IPS-11a (cell line): ENCODE data around the gene WSCD2.

Experiments
- H3K4me3 ChIP-seq: one replicate; pipeline ENCODE4 v1.5.1; 2013; ENCODE audit warnings: low read depth, low read length, control low read depth

Gene WSCD2

GRCh38 chr12:108106599-108106998, 22.5 kb upstream of the WSCD2 start:
- no peak overlapping the region for H3K4me3 ChIP-seq

GRCh38 chr12:108107293-108107692, 21.8 kb upstream of the WSCD2 start:
- H3K4me3 ChIP-seq = no peak overlapping the region

GRCh38 chr12:108109504-108109903, 19.6 kb upstream of the WSCD2 start:
- no peak overlapping the region for H3K4me3 ChIP-seq

GRCh38 chr12:108109954-108110353, 19.1 kb upstream of the WSCD2 start:
- H3K4me3 ChIP-seq = no peak overlapping the region

GRCh38 chr12:108110844-108111243, 18.2 kb upstream of the WSCD2 start:
- H3K4me3 ChIP-seq = no peak overlapping the region

- H3K4me3 ChIP-seq = no peak overlapping the region
Observed at GRCh38 chr12:108112832-108113556, 16.1 kb upstream of the WSCD2 start.

GRCh38 chr12:108115123-108116121, 13.7 kb upstream of the WSCD2 start:
- no peak overlapping the region for H3K4me3 ChIP-seq

- H3K4me3 ChIP-seq = no peak overlapping the region
Observed at GRCh38 chr12:108116254-108116653, 12.8 kb upstream of the WSCD2 start.

GRCh38 chr12:108116699-108117098, 12.4 kb upstream of the WSCD2 start:
- H3K4me3 ChIP-seq = no peak overlapping the region

- H3K4me3 ChIP-seq = no peak overlapping the region
Observed at GRCh38 chr12:108117163-108117849, 11.8 kb upstream of the WSCD2 start.

GRCh38 chr12:108117902-108118301, 11.2 kb upstream of the WSCD2 start:
- no peak overlapping the region for H3K4me3 ChIP-seq

- H3K4me3 ChIP-seq = no peak overlapping the region
Observed at GRCh38 chr12:108119126-108119973, 9.7 kb upstream of the WSCD2 start.

- no peak overlapping the region for H3K4me3 ChIP-seq
Observed at GRCh38 chr12:108119974-108120862, 8.9 kb upstream of the WSCD2 start.

- H3K4me3 ChIP-seq = no peak overlapping the region
Observed at GRCh38 chr12:108120863-108121165, 8.3 kb upstream of the WSCD2 start.

- no peak overlapping the region for H3K4me3 ChIP-seq
Observed at GRCh38 chr12:108121320-108121719, 7.8 kb upstream of the WSCD2 start.

- no peak overlapping the region for H3K4me3 ChIP-seq
Observed at GRCh38 chr12:108121728-108122471, 7.2 kb upstream of the WSCD2 start.

- no peak overlapping the region for H3K4me3 ChIP-seq
Observed at GRCh38 chr12:108122644-108123043, 6.4 kb upstream of the WSCD2 start.

- H3K4me3 ChIP-seq = no peak overlapping the region
Observed at GRCh38 chr12:108123402-108123801, 5.7 kb upstream of the WSCD2 start.

- H3K4me3 ChIP-seq = no peak overlapping the region
Observed at GRCh38 chr12:108125073-108125472, 4.0 kb upstream of the WSCD2 start.
